ENCODE data around the gene HVCN1.

DNA sequence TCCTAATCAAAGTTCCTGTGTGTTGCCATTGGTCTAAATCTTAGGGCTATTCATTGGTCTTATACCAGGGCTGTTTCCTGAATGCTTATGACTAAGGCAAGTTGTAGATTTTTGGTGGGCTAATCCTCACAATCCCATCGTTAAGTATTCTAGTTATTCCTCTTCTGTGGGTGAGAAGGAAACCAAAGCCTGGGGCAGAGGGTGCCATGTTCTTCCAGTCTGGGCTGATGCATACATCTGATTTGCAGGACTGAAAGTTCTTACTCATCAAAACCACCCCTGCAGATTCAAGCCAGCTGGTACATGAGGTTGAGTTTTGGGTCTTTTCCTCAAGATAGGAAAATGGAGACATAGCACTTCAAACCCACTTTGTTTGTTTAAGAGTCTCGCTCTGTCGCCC, 28.1 kb upstream of the HVCN1 start:
- TF ChIP-seq POLR2A (IDR thresholded peaks at IDR 0.05; ENCODE audit: low read length) (no peak), GATA1 (IDR thresholded peaks at IDR 0.05; ENCODE audit: low read depth, low read length) (no peak)

All from erythroblast (primary cell).